OCI-LY7 (cell line): ENCODE results near the gene KLK15.
"Not testable (repeated sequence)": the region's sequence is repeated elsewhere in the genome, so short reads cannot be mapped to it uniquely, and the experiment has no call there.

Experiments used
- CTCF ChIP-seq: fragments of 200-600 bp; sonication (generic); conservative IDR thresholded peaks from 2 replicates; pipeline ENCODE4 v1.5.1; 2014; ENCODE audit warnings: mild to moderate bottlenecking, antibody characterized with exemption, low read length, moderate library complexity, mixed read lengths
- EZH2phosphoT487 ChIP-seq: fragments of 200-600 bp; sonication (generic); IDR thresholded peaks from 2 replicates; pipeline ENCODE4 v1.6.1; 2018; ENCODE audit warnings: low read depth, borderline replicate concordance, mild to moderate bottlenecking, mixed run types, antibody characterized with exemption, low read length, moderate library complexity, mixed read lengths

DNA sequence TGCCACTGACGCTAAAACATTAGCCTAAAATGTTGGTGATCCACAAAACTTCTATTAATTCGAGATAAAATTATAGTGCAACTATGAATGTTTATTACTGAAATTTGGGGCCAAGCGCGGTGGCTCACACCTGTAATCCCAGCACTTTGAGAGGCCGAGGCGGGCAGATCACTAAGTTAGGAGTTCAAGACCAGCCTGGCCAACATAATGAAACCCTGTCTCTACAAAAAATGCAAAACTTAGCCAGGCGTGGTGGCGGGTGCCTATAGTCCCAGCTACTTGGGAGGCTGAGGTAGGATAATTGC lies 49.6 kb downstream of the KLK15 start:
- not testable (repeated sequence) for TF ChIP-seq EZH2phosphoT487, CTCF
